Amygdala (tissue), 56 donors: ENCODE measurements around the gene FIGNL1.

Experiments
- DNase-seq, 56 donors: peaks; one replicate each; lab custom pipeline; 2025; lab: John Stamatoyannopoulos, UW

FIGNL1 gene

DNA sequence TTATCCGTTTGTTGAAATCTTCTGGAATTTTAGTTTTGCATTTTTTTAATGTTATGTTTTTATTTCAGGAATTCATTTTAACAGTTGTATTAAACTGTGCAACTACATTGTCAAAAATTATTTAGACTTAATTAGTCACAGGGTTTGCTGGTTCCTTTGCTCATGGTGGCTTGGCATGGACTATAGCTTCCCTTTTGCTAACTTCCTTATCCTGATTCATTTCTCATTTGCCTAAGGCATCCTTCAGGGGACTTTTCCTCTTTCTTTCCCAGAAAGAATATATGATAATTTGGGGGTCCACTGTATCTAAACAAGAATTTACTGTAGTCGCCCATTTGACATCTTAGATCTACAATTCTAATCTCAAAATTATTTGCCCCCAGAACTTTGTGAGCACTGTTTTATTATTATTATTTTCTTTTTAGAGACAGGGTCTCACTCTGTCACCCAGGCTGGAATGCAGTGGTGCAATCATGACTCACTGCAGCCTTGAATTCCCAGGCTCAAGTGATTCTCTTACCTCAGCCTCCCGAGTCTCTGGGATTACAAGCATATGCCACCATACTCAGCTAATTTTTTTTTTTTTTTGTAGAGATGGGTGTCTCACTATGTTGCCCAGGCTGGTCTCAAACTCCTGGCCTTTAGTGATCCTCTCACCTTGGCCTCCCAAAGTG is 13.9 kb downstream of the FIGNL1 start:
- DNase-seq: no peak

DNA sequence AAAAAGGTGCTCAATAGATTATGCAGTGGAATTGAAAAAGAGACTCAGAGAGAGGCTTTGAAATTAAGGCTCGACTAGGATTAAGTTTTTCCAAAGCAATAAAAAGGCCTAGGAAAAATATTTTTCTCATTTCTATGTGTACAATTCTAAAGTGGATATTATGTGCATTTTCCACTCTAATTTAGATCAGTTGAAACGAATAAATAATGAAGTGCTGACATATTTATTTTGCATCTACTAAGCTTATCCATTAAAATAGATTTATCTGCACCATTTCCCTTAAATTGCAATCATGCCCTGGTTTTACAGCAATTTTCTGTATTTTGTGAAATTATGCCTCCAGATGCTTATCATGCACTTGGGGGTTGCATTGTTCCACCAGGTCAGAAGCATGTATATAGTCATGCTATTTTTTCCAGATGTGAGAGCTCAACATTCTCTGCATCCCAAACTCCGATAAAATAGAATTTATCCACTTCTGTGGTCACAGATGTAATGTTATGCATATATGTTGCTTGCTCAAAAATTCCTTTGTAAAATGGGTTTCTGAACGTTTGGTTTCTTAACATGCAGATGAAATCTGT is 18.3 kb downstream of the FIGNL1 start:
- DNase-seq: no peak

DNA sequence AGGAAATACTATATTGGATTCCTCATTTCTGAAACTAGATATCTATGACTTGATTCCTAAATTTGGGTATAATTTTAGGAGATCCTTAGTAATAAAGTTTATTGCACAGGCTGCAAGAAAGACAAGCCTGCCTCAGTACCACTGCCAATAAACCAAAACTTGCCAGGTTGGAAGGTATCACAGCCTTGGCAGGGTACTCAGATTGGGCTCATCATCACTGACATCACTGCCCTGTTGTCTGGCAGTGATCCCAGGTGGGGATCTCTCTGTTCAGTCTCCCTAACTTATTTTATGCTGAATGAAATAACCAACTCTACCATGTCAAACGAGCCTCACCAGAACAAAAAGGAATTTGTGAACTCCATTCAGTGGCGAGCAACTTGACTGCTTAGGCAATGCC is 18.8 kb downstream of the FIGNL1 start:
- no peak for DNase-seq

DNA sequence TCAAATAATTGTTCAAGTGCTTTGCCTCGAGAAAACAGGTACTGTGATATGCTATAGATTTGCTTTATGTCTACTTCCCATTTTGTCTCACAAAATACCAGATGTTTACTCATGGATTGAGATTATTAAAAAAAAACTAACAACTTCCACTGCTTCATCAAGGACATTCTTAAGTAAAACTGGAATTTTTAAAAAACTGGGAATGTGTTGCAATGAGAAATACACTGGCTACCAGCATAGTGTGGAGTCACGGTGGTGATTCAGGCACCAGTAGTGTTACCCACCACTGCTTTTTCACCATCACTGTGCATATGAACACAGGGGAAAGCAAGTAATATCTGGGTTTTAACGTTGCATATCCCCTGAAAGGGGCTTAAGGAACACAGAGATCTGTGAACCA is 21.2 kb downstream of the FIGNL1 start:
- no peak for DNase-seq

DNA sequence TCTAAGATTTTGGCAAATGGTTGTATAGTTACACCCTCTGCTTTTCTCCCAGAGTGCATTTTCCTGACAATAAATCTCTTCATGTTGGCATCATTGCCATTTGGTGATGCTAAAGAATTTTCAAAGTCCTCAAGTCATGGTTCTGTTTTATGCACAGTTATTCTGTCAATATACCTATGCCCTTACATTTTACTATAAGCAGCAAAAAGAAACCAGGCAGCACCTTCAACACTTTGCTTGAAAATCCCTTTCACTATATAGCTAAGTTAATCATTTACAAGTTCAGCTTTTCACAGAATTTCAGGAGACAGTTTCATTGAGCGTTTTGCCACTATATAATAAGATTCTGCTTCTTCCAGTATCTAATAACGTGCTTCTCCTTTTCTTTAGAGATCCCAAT is 22.6 kb downstream of the FIGNL1 start:
- DNase-seq: no peak

DNA sequence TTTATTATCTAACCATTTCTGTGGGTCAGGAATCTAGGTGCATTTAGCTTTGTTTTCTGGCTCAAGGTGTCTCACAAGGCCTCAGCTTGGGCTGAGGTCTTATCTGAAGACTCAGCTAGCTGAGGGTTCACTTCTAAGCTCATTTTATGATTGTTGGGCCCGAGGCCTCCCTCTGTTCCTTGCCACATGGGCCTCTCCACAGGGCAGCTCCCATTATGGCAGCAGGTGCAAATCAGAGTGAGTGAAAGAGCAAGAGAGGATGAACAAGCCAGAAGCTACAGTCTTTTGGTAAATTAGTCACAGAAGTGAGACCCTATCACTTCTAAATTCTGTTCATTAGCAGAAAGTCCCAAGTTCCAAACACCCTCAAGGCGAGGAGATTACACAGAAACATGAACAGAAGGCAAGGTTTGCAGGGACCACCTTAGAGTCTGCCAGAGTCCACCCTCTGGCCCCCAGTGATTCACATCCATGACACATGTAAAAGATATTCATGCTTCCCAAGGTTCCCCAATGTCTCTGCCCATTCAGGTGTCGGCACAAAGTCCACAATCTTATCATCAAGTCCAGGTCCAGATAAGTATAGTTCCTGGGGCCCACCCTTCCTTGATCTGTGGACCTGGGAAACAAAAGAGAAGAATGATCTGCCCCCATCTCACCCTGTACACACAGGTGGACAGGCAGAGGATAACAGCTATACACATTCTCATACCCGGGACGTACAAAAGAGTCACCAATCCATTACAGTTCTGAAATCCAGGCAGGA is 23.7 kb downstream of the FIGNL1 start:
- DNase-seq: no peak

DNA sequence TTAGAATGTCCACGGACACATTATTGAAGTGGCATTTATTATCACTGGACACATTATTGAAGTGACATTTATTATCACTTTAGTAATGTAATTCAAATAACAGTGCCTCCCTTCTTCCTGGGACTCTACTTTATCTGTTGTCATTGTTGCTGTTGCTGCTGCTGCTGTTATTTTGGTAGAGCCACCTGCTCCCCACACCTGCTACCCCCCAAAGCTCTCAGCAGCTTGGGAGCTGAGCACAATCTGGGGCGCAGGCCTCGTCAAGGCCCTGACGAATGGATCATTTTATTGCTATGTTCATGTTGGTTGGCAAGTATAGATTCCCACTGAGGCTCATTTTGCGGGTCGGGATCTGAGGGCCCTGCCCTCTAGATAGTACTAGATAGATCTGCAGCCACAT is 24.8 kb downstream of the FIGNL1 start:
- DNase-seq: no peak

DNA sequence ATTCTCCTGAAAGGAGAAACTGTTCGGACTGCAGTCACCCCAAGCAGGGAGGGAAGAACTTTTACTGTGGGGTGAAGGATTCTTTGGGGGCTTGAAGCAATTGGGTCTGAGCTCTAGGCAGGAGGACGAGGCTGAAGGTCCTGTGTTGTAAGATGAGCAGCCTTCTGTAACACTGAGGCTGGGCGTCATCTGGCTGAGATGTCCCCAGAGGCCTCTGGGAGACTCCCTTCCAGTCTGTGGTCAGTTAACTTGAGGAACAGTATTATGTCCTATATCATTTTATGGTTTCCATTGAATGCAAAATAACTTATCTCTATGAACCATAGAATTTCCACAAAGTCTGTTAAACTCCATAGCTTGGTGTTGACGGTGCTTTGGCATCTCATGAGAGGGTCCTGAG is 26.3 kb downstream of the FIGNL1 start:
- no peak for DNase-seq

DNA sequence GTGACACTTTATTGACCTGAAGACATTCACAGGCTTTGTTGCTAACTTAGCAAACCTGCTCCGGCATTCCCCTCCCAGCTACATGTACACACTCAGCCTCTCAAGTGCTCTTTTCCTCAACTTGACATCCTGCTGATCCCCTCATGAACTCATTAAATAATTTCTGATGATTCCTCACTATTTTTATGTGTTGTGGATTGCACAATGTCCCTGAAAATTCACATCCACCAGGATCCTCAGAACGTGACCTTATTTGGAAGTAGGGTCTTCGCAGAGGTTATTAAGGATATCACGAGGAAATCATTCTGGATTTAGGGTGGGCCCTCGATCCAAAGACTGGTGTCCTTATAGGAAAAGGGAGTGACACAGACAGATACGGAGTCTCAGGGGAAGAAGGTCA is 27.3 kb downstream of the FIGNL1 start:
- no peak for DNase-seq

DNA sequence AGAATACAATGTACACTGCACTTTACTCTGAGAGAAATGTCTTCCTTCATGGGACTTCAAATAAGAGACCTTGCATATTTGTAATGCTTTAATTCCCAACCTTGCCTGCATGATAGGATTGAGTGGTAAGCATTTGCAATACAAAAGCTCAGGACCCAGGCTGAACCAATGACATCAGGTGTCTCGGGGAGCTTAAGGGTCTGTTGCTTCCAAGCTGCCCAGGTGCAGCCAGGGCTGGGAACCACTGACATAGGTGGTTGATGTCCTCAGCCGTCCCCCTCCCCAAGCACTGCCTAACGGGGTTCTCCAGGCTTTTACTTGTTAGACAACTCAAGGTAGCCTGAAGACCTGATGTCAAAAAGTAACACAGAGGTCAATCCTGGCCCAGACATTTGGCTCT is 29.1 kb downstream of the FIGNL1 start:
- no peak for DNase-seq

DNA sequence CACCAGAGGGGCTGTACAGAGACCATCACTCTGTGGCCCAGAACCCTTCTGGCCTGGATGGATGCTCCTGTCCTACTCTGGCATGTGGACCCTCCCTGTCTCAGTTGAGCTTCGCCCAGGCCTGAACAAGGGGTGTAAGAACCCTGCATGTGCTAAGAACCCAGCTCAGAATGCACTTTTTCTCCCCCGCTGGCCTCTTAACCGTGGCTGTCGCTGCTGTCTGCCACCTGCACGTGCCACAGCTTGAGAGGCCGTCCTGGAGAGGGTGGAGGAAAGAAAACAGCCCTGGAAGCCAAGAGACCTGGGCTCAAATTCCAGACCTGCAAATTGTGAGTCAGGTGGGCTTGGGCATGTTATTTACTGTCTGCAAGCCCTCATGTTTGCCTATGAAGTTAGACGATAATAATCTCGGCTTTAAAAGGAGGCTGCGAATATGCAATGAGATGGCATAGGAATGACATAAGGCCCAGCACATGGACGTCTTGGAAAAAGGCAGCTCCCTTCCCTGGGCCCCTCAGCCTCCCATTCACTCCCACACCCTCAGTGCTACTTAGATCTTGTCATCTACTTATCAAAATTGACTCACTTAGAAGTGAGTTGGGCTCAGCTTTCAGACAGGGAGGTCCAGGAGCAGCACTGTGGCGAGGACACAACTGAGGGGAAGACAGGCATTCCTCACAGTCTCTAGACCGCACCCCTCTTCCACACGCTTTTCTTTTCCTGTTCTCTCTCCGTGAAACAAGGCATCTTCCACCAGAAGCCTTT is 31.4 kb downstream of the FIGNL1 start:
- DNase-seq: no peak

DNA sequence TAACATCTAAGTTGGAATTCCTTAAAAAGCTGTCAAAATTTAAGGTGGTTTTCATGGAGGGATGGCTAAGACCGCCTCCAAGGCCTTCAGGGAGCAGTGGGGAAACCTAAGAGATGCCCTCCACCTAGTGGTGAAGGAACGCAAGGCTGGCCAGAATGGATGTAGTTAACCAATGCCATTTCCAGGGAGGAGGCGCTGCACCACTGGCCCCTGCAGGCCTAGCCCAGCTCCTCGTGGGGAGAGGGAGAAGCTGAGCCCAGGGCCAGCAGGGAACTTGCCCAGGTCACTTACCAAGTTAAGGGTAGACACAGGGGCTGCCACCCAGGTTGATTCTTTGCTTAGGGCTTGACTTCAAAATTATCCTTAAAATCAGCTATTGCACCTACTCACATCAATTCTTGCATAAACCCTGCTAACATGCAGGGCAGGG is 32.0 kb downstream of the FIGNL1 start:
- DNase-seq: peak in 36 of 56 donors; percentile 2 to 79 (median 38)

DNA sequence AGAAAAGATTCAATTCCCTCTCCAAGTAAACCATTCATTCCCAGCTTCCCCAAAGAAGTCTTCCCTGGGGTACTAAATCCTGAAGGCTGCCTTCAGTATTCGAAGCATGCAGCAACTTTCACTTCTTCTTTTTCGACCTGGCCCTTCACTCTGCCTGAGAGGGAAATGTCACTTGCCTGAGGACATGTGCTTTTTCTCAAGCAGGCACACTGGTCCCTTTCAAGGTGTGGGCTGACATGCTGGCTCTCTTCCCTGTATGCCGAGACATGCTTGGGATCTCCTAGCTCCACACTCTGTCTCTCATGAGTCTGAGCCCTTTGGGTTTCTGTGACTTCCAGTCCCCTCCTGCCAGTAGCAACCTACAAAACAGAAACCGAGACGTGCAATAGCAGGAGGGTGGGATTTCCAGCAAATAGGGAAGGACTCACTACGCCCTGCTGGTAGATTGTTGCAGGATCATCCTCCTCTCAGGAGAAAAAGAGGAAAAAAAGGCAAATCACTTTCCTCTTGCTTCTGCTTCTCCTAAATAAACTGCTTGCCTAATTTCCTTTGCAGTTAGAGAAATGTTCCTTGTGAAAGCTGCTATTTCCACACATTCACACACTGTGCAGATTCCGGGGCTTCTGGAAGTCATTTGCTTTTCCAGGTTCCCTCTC is 33.5 kb downstream of the FIGNL1 start:
- DNase-seq: peak in 2 of 56 donors; percentile 18 to 25

DNA sequence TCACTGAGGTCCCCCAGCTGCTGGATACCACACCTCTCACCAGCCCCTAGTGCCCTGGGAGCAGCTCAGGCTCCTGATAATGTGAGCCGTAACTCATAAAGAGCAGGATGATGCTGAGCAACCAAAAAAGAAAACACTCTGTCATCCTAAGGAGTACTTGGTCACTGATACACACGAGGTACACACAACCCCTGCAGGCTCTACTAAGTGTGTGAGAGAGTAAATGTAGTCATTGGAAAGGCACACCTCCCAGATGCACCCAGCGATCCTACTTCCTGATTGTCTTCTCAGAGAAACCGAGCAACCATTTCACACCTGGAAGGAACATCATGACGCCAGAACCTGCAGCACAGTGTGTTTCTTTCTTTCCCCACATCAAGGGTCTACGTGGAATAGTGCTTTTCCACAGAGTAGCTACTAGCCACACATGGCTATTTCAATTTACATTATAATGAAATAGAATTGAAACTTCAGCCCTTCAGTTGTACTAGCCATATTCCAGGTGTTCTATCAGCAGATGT is 34.2 kb downstream of the FIGNL1 start:
- no peak for DNase-seq

DNA sequence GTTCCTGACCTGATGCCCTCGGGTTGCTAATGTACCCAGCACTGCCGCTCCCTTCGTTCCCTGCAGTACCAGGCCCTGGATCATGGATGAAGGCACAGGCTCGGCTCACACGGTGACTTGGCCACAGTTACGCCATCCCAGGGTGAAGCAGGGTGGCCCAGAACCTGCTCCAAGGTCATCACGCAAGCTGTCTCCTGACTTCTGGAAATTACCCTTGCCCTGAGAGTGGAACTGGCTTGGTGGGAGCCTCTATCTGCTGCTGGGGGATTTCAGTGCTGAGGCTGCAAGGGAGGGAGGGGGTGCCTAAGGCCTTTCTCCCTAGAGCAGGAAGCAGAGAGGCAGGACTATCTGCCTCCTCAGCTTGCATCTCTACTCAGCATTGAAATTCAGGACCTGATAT is 36.6 kb downstream of the FIGNL1 start:
- no peak for DNase-seq

DNA sequence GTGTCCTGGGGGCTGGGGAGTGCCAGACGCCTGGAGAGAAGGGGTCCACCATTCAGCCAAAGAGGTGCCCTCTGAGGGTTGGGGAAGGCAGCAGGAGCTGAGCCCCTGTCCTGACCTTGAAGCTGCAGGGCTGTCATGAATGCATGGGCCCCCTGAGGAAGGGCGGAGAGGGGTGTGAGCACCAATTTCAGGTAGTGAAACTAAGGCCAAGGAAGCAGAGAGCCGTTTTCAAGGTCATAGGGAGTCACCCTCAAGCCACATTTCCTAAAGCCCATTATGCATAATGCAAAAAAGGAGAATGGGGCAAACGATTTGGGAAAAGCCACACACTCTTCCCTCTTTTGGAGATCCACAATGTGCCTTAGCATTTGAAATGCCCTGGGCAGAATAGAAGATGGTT is 37.2 kb downstream of the FIGNL1 start:
- no peak for DNase-seq

DNA sequence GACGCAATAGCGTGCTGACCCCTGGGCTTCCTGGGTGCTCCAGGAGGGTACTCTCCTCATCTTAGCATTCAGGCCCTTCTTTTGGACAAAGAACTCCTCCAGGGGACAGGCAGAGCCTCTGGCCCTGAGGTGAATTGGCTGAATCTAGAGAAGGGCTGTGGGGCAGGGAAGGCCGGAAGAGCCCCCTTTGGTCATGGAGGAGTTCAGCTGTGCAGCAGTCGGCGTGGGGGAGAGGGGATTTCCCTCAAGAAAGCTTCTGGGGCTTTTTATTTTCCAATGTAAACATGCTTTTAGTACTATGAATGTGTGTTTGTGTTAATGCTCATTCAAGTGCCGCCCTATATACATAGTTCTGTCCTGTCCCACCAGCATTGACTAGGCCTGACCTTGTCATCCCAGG is 38.8 kb downstream of the FIGNL1 start:
- no peak for DNase-seq

DNA sequence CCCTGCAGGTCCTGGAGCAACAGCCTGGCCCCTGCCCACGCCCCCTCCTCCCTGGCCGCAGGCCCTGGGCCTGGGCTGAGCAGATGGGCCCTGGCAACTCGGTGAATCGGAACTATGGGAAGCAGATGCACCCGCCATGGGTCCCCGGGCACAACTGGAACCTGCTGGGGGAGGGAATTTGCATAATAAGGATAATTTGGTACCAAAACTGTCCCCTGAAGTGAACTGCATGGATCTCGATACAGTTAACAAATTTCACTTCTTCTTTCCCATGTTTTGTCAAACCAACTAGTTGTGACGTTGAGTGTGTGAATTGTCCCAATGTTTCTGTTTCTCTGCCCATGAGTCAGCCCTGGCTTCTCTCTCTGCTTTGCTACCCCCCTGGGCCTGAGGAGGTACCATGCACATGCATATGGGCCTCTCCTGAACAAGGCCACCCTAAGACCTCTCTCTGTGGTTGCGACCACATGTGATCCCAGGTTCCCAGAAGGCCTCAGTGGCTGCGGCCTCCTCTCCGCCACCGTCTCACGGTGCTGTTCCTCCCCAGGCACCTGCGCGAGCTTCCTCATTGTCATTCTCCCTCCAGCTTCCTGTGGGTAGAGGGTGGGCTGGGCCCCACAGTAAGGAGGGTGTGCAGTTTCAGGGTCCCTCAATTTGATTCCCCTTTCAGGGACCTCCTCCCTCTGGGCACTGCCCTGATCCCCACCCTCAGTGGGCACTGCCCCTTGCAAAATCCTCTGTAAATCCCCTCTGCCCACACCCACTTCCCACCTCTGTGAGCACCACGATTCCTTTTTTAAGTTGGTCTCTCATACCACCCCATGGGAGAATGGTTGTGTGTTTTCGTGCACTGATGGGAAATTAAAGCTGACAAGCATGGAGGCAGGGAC is 40.0 kb downstream of the FIGNL1 start:
- no peak for DNase-seq

DNA sequence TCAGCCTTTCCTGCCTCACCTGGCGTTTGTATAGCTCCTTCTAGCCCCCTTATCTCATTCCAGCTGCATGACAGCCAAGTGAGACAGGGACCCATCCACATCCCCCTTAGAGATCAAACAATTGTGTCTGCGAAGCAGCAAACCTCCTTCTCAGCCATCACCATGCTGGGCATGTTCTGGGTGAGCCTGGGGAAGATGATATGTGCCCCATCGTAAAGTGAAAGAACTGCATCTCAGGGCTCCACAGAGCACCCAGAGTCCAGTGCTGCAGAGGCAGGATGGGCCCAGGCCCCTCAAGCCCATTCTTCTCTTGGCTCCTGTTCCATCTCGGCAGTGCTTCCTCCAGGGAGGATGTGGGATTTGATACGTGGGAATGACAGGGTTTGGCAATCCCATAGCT is 43.2 kb downstream of the FIGNL1 start:
- no peak for DNase-seq
